AG04450 (cell line): ENCODE data around the gene SLC38A5. TPM values are rescaled to one million over a fixed set of nuclear protein-coding genes. Genes with fewer than 3 reads are reported as not detected.
A peak's percentile ranks its signal among the peaks of the same experiment; 100 is the strongest.

ENCODE experiments used
- CTCF ChIA-PET: fragments of 300-600, 350-600 bp; formaldehyde crosslinking; extraction: SDS; loops from one replicate; lab custom pipeline; 2022; ENCODE audit warnings: antibody characterized with exemption, inconsistent platforms; lab: Charles Lee
- POLR2A ChIA-PET: fragments of 350-600 bp; formaldehyde crosslinking; extraction: SDS; loops from one replicate; lab custom pipeline; 2021; ENCODE audit warnings: antibody characterized with exemption, inconsistent platforms; lab: Yijun Ruan, JAX
- DNase-seq: peaks from one replicate; pipeline ENCODE4 v3.0.0-alpha.2; 2011; ENCODE audit warnings: low read depth, low spot score
- H3K27ac ChIP-seq: one replicate; pipeline ENCODE4 v1.5.1; 2012; ENCODE audit warnings: low read depth, low read length, control low read depth
- H3K27me3 ChIP-seq: one replicate; pipeline ENCODE4 v1.6.0; 2012; ENCODE audit warnings: low read length; ENCODE audit not compliant: control insufficient read depth, insufficient read depth
- H3K4me3 ChIP-seq: 2 replicates; pipeline ENCODE4 v1.5.1; 2011; ENCODE audit warnings: mild to moderate bottlenecking, low read depth, low read length, control low read depth
- H3K9me3 ChIP-seq: 2 replicates; pipeline ENCODE4 v1.5.1; 2012; ENCODE audit warnings: low read length; ENCODE audit not compliant: control insufficient read depth, insufficient read depth
- CTCF ChIP-seq: IDR thresholded peaks from 2 replicates; pipeline ENCODE4 v1.5.1; 2011; ENCODE audit warnings: low read depth, low read length, control low read depth, inconsistent platforms
- polyA plus RNA-seq: library from polyadenylated mRNA; depleted of rRNA; stranded (reverse); fragments of >200 nt; gene quantifications from 2 replicates; pipeline ENCODE4 v1.2.3, GENCODE V29; 2011

The SLC38A5 gene
- polyA plus RNA-seq, 1 experiment: 19.1 TPM

- DNase-seq: no peak
- Histone ChIP-seq H3K4me3 (peak overlapping the region; percentile 81), H3K27ac (peak overlapping the region; percentile 77), H3K27me3 (no peaks in the 10 kb centered on the region), H3K9me3 (no peaks in the 10 kb centered on the region)
- no peak for TF ChIP-seq CTCF
- CTCF ChIA-PET: interaction anchor here (0.6 kb wide), 1 partner anchor 18 kb away, joined by 3 read pairs; no protein-coding TSS in a partner anchor
- POLR2A ChIA-PET: interaction anchor here (0.7 kb wide), 1 partner anchor 8 kb away, joined by 3 read pairs; no protein-coding TSS in a partner anchor
Observed at GRCh38 chrX:48475296-48475695, 5.2 kb upstream of the SLC38A5 start.

DNA sequence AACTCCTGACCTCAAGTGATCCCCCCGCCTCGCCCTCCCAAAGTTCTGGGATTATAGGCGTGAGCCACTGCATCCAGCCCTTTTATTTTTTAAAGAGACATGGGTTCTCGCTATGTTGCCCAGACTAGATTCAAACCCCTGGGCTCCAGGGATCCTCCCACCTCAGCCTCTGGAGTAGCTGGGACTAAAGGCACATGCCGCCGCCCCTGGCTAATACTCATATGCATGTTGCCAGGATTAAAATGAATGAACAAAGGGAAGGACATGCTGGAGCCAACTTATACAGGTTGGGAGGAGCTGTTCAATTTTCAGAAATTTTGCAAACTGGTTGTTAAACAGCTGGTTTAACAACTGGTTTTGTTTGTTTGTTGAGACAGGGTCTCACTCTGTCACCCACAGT is 4.5 kb upstream of the SLC38A5 start:
- Histone ChIP-seq H3K27ac (no peak overlapping the region), H3K4me3 (no peak overlapping the region), H3K9me3 (no peaks in the 10 kb centered on the region), H3K27me3 (no peaks in the 10 kb centered on the region)
- ChIA-PET CTCF (no interaction called here), POLR2A (no interaction called here)
- TF ChIP-seq CTCF: no peak
- no peak for DNase-seq

- CTCF ChIA-PET: no interaction called here
- POLR2A ChIA-PET: no interaction called here
- no peaks in the 10 kb centered on the region for H3K9me3 ChIP-seq
- H3K4me3 ChIP-seq: no peak overlapping the region
- H3K27ac ChIP-seq: no peak overlapping the region
- no peaks in the 10 kb centered on the region for H3K27me3 ChIP-seq
- TF ChIP-seq CTCF: peak; percentile 19; the same call in 1 of the 2 replicates
- DNase-seq: no peak
Observed at GRCh38 chrX:48474127-48474526, 4.1 kb upstream of the SLC38A5 start.

DNA sequence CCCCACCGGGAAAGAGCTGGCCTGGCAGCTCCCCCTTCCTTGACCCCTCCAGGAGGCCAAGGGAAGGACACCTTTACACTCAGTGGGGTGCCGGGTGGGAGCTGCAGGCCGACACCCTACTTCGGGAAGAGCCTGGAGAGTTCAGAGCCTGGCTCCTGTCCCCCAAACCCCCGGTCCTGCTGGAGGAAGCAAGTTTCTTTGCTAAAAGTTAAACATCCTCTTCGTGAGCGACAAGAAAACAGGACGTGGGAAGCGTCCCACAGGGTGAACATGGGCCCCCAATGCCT is 3.6 kb upstream of the SLC38A5 start:
- POLR2A ChIA-PET: no interaction called here
- Histone ChIP-seq H3K4me3 (no peak overlapping the region), H3K27me3 (no peaks in the 10 kb centered on the region), H3K27ac (no peak overlapping the region), H3K9me3 (no peaks in the 10 kb centered on the region)
- CTCF ChIA-PET: no interaction called here
- no peak for TF ChIP-seq CTCF
- no peak for DNase-seq

DNA sequence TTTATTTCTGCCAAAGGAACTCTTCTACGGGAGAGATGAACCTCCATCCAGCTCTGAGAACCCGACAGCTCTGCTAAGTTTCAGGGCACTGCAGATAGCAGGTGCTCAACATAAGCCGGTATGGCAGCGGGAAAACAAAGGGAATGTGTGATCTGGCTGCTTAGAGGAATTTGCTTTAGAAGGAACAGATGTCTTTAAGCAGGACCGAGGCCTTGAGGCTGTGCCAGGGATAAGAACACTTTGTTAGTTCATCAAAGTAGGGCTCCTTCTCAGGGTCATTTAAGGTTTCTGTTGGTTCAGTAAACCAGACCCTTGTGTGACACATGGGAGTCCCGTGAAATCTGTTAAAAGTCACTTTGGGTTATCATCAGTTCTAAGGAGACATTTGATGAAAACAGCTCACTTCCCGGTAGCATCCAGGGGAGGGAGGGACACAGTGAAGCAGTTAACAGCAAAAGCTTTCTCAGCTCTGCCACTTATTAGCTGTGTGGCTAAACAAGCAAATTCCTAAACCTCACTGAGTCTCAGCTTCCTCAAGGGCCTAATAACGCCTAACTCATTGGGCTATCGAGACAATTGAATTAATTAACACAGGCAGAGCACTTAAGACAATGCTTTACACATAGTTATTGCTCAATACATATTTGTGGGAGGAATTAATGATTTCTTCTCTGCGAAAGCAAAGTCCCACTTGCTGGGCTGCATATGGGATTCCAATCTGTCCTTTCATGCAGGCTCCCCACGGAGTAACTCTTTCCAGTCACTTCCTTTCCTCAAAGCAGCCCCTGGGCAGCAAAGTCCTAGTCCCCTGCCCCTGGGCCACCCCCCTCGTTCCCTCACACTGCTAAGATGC is 3.0 kb upstream of the SLC38A5 start:
- Histone ChIP-seq H3K9me3 (no peaks in the 10 kb centered on the region), H3K27ac (no peak overlapping the region), H3K27me3 (no peaks in the 10 kb centered on the region), H3K4me3 (no peak overlapping the region)
- TF ChIP-seq CTCF: no peak
- no peak for DNase-seq
- ChIA-PET CTCF (no interaction called here), POLR2A (no interaction called here)
